ENCODE measurements around the gene LYPLAL1.
"Not testable (repeated sequence)": the region's sequence is repeated elsewhere in the genome, so short reads cannot be mapped to it uniquely, and the experiment has no call there.

Gene LYPLAL1

DNA sequence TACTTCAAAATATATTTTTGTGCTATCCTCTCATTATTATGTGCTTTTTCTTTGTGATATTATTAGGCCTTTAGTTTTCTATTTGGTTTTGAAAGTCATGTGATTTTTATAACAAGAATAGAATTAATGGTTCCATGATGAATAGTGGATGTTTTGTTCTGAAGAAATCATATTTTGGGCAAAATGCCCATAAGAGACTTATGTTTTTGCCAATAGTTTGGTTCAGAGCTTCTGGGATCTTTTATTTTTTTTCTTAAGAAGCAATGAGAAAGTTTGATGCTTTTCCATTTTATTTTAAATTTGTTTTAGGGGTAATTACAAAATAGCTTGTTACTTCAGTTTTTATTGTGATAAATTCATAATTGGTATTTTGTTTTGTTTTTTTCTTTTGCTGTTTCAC is 49.8 kb downstream of the LYPLAL1 start:
- no peak for DNase-seq

DNA sequence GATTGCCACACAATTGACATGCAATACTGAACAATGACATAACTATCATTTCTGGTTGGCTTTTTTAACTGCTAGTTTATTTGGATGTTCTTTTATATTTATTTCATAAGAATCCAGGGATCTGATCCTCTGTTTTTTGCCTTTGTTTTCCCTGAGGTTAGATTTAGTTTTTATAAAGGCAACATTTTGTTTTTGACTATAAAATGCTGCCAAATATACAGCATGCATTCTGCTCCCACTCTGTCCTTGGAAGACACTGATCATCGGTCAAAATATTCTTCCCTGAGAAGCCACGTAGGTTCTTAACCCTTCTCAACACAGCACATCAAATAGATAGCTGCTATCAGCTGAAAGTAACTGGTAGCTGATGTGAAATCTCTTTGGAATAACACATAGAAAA is 52.5 kb downstream of the LYPLAL1 start:
- no peak for DNase-seq

DNA sequence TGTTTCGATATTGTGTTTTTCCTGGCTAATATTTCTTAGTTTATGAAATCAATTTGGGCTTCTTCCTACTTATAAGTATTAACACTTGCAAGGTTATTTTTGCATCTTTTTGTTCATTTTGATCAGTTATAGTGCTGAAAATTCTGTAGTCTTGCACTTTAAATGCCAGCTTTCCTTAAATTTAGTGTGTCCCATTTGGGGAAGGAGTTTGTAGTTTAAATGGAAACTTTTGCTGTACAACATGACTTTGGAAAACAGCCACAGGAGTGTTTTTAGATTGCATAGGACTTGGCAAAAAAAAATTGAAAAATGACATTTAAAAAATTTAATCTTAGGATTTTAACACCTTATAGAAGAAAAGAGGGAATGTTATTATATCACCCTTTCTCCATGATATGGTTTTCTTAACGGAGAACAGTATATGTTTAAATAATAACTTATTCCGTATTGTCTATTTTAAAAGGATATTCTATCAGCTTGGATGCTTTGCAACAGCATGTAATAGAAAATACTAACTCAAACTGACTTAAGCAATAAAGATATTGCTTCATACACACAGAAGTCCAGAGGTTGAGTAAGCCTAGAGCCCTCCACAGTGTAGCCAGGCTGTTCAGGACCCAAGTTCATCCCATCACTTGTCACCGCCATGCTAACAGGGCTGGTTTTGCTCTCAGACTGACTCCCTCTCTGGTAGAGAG is 53.8 kb downstream of the LYPLAL1 start:
- no peak for DNase-seq

DNA sequence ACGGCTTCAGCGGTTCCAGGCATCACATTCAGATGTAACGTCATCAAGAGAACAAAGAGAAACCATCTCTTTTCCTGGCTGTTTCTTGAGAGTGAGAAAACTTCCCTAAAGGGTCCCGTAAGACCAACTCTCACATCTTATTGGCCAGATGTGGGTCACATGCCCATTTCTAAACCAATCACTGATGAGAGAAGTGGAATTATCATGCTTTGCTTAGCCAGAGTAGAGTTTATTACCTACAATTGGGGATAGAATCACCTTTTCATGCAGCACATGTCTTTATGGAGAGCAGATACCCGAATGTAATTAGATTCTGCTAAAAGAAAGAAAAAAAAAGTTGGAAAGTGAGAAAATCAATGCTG is 54.4 kb downstream of the LYPLAL1 start:
- no peak for DNase-seq

DNA sequence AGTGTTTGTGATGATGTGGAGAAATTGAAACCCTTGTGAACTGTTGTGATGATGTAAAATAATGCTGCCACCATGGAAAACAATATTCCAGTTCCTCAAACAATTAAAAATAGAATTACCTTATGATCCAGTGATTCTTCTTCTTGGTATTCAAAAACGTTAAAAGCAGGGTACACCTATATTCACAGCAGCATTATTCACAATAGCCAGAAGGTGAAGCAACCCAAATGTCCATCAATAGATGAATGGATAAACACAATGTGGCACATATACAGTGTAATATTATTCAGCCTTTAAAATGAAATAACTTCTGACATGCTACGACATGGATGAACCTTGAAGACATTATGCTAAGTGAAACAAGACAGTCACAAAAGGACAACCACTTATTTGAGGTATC is 59.2 kb downstream of the LYPLAL1 start:
- no peak for DNase-seq

GRCh38 chr1:219235903-219236481 is 62.3 kb downstream of the LYPLAL1 start:
- DNase-seq = no peak

DNA sequence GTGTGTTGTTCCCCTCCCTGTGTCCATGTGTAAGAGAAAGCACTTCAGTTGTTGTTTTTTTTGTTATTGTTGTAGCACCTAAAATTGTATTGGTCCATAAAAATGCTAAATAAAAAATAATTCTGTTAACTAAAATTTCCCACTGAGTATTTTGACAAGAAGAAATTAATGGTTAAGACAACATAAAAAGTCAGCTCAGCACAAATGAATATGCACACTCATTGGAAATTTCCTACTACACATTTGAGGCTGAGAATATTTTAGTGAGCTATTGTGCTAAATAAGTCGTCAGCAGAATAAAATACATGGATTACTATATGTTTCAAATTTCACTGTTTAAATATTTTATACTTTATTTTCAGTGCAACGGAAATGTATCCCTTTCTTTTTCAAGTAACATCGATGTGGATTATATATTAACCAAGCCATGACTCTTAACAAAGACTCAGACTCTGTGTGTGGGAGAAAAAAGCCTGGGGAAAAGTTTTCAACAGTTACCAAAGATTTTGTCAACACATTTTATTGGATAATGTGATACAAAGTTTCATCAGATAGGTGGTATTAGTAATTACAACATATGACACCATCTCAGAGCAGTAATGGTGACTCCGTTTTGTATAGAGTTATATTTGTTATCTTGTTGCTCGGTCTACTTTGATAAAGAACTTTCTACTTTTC is 63.4 kb downstream of the LYPLAL1 start:
- no peak for DNase-seq

DNA sequence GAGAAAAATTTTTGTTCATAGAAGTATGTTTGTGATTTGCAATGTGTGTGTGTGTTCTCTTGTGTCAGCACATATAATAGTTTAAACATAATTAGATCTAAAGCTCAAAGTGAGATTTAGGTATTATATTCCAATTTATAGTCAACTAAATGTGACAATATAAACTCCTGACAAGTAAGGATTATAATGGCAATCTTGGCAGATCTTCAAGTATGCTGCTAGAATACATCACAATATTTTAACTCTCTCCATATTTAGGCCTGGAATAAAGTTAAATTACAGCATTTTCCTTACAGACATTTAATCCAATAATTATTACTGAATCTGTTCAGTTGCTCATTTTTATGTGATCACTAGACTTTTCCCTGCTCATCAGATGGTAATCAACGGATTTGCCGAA is 65.8 kb downstream of the LYPLAL1 start:
- DNase-seq = no peak

DNA sequence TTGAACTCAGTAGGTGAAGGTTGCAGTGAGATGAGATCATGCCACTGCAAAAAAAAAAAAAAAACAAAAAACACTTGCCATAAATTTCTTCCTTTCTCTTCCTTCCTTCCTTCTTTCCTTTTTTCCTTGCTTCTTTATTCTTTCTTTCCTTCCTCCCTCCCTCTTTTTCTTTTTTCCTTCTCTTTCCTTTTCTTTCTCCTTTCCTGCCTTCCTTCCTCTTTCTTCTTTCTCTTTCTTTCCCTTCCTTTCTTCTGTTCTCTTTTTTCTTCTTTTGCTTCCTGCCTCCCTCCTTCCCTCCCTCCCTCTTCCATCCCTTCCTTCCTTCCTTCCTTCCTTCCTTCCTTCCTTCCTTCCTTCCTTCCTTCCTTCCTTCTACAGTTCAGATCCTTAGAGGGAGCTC is 71.2 kb downstream of the LYPLAL1 start:
- no peak for DNase-seq

DNA sequence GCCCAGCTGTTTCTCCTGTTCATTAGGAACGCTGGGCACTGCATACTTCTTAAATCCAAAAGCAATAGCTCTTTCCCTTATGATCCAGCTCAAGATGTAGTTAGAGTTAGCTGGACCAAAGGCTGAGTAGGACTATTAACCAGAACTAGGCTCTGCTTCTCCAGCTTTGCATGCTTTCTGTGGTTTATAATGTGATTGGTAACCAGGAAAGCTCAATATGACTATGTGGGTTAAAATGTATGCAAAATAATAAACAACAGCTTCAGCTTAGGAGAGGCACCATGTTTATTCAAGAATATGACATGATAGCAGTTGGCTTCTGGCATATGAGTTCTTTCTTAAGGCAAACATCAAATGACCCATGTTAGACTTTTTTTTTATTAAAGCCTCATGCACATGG is 73.8 kb downstream of the LYPLAL1 start:
- DNase-seq = no peak

DNA sequence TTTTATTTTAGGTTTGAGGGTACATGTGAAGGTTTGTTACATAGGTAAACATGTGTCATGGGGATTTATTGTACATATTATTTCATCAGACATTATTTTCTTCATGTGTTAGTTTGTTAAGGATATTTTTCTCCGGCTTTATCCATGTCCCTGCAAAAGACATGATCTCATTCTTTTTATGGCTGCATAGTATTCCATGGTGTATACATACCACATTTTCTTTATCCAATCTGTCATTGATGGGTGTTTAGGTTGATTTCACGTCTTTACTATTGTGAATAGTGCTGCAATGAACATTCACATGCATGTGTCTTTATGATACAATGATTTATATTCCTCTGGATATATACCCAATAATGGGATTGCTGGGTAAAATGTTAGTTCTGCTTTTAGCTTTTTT is 76.8 kb downstream of the LYPLAL1 start:
- DNase-seq = not testable (repeated sequence)

- DNase-seq = no peak
Observed at GRCh38 chr1:219257751-219258150, 84.1 kb downstream of the LYPLAL1 start.

DNA sequence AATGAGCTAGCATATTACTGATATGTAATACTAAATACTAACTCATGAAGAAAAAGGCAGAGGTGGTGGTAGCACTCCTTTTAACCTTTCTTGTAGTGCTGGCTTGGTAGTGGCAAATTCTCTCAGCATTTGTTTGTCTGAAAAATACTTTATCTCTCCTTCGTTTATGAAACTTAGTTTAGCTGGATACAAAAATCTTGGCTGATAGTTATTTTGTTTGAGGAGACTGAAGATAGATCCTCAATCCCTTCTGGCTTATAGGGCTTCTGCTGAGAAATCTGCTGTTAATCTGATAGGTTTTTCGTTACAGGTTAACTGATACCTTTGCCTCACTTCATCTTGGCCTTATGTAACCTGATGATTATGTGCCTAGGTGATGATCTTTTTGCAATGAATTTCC is 87.8 kb downstream of the LYPLAL1 start:
- DNase-seq = no peak
